ENCODE data around the gene CXorf38. TPM values are rescaled to one million over a fixed set of nuclear protein-coding genes. Genes with fewer than 3 reads are reported as not detected.
A peak's percentile ranks its signal among the peaks of the same experiment; 100 is the strongest.

The CXorf38 gene
- total RNA-seq, result 29.8 TPM

GRCh38 chrX:40647307-40648197 is at the start of gene CXorf38:
TSS of gene CXorf38 (minus strand) at chrX:40647561. CDS start at chrX:40647520, 41 bp downstream.
- no peaks in the 10 kb centered on the region for H3K27me3 ChIP-seq (ENCODE audit: insufficient read depth, low read length)
- no peaks in the 10 kb centered on the region for H3K9me3 ChIP-seq (ENCODE audit: low read depth, low read length)
- H3K4me1 ChIP-seq (ENCODE audit: insufficient read depth, low read length), result peaks cover 24% of the 10 kb centered on the region
- H3K4me3 ChIP-seq (ENCODE audit: low read length), result peak within 1 kb of the TSS; percentile 80

GRCh38 chrX:40694802-40695201 is 47.4 kb upstream of the CXorf38 start:
- H3K27me3 ChIP-seq (ENCODE audit: insufficient read depth, low read length), result no peaks in the 10 kb centered on the region
- no peak overlapping the region for H3K4me3 ChIP-seq (ENCODE audit: low read length)
- no peaks in the 10 kb centered on the region for H3K9me3 ChIP-seq (ENCODE audit: low read depth, low read length)
- H3K4me1 ChIP-seq (ENCODE audit: insufficient read depth, low read length), result no peaks in the 10 kb centered on the region

- Histone ChIP-seq H3K4me1 (ENCODE audit: insufficient read depth, low read length) (no peaks in the 10 kb centered on the region), H3K27me3 (ENCODE audit: insufficient read depth, low read length) (no peaks in the 10 kb centered on the region), H3K4me3 (ENCODE audit: low read length) (no peak overlapping the region), H3K9me3 (ENCODE audit: low read depth, low read length) (no peaks in the 10 kb centered on the region)
These were observed 41.6 kb upstream of the CXorf38 start for GRCh38 chrX:40688929-40689328.

GRCh38 chrX:40687169-40687568 is 39.8 kb upstream of the CXorf38 start:
- no peak overlapping the region for H3K4me3 ChIP-seq (ENCODE audit: low read length)
- no peaks in the 10 kb centered on the region for H3K27me3 ChIP-seq (ENCODE audit: insufficient read depth, low read length)
- no peaks in the 10 kb centered on the region for H3K4me1 ChIP-seq (ENCODE audit: insufficient read depth, low read length)
- no peaks in the 10 kb centered on the region for H3K9me3 ChIP-seq (ENCODE audit: low read depth, low read length)

GRCh38 chrX:40685362-40685918 is 38.1 kb upstream of the CXorf38 start:
- H3K27me3 ChIP-seq (ENCODE audit: insufficient read depth, low read length), result no peaks in the 10 kb centered on the region
- no peaks in the 10 kb centered on the region for H3K9me3 ChIP-seq (ENCODE audit: low read depth, low read length)
- no peak overlapping the region for H3K4me3 ChIP-seq (ENCODE audit: low read length)
- H3K4me1 ChIP-seq (ENCODE audit: insufficient read depth, low read length), result no peaks in the 10 kb centered on the region

- Histone ChIP-seq H3K4me3 (ENCODE audit: low read length) (no peak overlapping the region), H3K4me1 (ENCODE audit: insufficient read depth, low read length) (no peaks in the 10 kb centered on the region), H3K9me3 (ENCODE audit: low read depth, low read length) (no peaks in the 10 kb centered on the region), H3K27me3 (ENCODE audit: insufficient read depth, low read length) (no peaks in the 10 kb centered on the region)
These were observed 36.7 kb upstream of the CXorf38 start for GRCh38 chrX:40684092-40684491.

- Histone ChIP-seq H3K27me3 (ENCODE audit: insufficient read depth, low read length) (no peaks in the 10 kb centered on the region), H3K9me3 (ENCODE audit: low read depth, low read length) (no peaks in the 10 kb centered on the region), H3K4me1 (ENCODE audit: insufficient read depth, low read length) (no peaks in the 10 kb centered on the region), H3K4me3 (ENCODE audit: low read length) (no peak overlapping the region)
These were observed 35.9 kb upstream of the CXorf38 start for GRCh38 chrX:40683245-40683644.

- Histone ChIP-seq H3K27me3 (ENCODE audit: insufficient read depth, low read length) (no peaks in the 10 kb centered on the region), H3K9me3 (ENCODE audit: low read depth, low read length) (no peaks in the 10 kb centered on the region), H3K4me3 (ENCODE audit: low read length) (no peak overlapping the region), H3K4me1 (ENCODE audit: insufficient read depth, low read length) (no peaks in the 10 kb centered on the region)
These were observed 23.8 kb upstream of the CXorf38 start for GRCh38 chrX:40671126-40671525.

GRCh38 chrX:40663880-40664630 is 16.7 kb upstream of the CXorf38 start:
- H3K9me3 ChIP-seq (ENCODE audit: low read depth, low read length), result no peaks in the 10 kb centered on the region
- no peaks in the 10 kb centered on the region for H3K4me1 ChIP-seq (ENCODE audit: insufficient read depth, low read length)
- no peak overlapping the region for H3K4me3 ChIP-seq (ENCODE audit: low read length)
- H3K27me3 ChIP-seq (ENCODE audit: insufficient read depth, low read length), result no peaks in the 10 kb centered on the region

GRCh38 chrX:40663078-40663740 is 15.8 kb upstream of the CXorf38 start:
- no peaks in the 10 kb centered on the region for H3K4me1 ChIP-seq (ENCODE audit: insufficient read depth, low read length)

GRCh38 chrX:40661489-40661888 is 14.1 kb upstream of the CXorf38 start:
- no peaks in the 10 kb centered on the region for H3K4me1 ChIP-seq (ENCODE audit: insufficient read depth, low read length)
- no peaks in the 10 kb centered on the region for H3K9me3 ChIP-seq (ENCODE audit: low read depth, low read length)
- no peaks in the 10 kb centered on the region for H3K27me3 ChIP-seq (ENCODE audit: insufficient read depth, low read length)
- H3K4me3 ChIP-seq (ENCODE audit: low read length), result no peak overlapping the region

More at GRCh38 chrX:40663078-40663740, 15.8 kb upstream of the CXorf38 start:
- no peak overlapping the region for H3K4me3 ChIP-seq (ENCODE audit: low read length)
- no peaks in the 10 kb centered on the region for H3K27me3 ChIP-seq (ENCODE audit: insufficient read depth, low read length)
- no peaks in the 10 kb centered on the region for H3K9me3 ChIP-seq (ENCODE audit: low read depth, low read length)

GRCh38 chrX:40660381-40660780 is 13.0 kb upstream of the CXorf38 start:
- Histone ChIP-seq H3K9me3 (ENCODE audit: low read depth, low read length) (no peaks in the 10 kb centered on the region), H3K27me3 (ENCODE audit: insufficient read depth, low read length) (no peaks in the 10 kb centered on the region), H3K4me3 (ENCODE audit: low read length) (no peak overlapping the region), H3K4me1 (ENCODE audit: insufficient read depth, low read length) (no peaks in the 10 kb centered on the region)

GRCh38 chrX:40653535-40653934 is 6.2 kb upstream of the CXorf38 start:
- Histone ChIP-seq H3K4me1 (ENCODE audit: insufficient read depth, low read length) (no peaks in the 10 kb centered on the region), H3K27me3 (ENCODE audit: insufficient read depth, low read length) (no peaks in the 10 kb centered on the region), H3K9me3 (ENCODE audit: low read depth, low read length) (no peaks in the 10 kb centered on the region), H3K4me3 (ENCODE audit: low read length) (no peak overlapping the region)

GRCh38 chrX:40652664-40653063 is 5.3 kb upstream of the CXorf38 start:
- Histone ChIP-seq H3K27me3 (ENCODE audit: insufficient read depth, low read length) (no peaks in the 10 kb centered on the region), H3K4me1 (ENCODE audit: insufficient read depth, low read length) (peaks cover 6% of the 10 kb centered on the region), H3K9me3 (ENCODE audit: low read depth, low read length) (no peaks in the 10 kb centered on the region), H3K4me3 (ENCODE audit: low read length) (no peak overlapping the region)
